ENCODE data around the gene MRPS5.

GRCh38 chr2:95143838-95144237, 22.2 kb upstream of the MRPS5 start:
- no peak for TF ChIP-seq CTCF (conservative IDR thresholded peaks at IDR 0.05; ENCODE audit: low read length)
- no peak for TF ChIP-seq EZH2phosphoT487 (IDR thresholded peaks at IDR 0.05; ENCODE audit: borderline replicate concordance, low read depth, low read length)

All from OCI-LY7 (cell line).